ENCODE measurements around the gene CCDC93.

The CCDC93 gene

DNA sequence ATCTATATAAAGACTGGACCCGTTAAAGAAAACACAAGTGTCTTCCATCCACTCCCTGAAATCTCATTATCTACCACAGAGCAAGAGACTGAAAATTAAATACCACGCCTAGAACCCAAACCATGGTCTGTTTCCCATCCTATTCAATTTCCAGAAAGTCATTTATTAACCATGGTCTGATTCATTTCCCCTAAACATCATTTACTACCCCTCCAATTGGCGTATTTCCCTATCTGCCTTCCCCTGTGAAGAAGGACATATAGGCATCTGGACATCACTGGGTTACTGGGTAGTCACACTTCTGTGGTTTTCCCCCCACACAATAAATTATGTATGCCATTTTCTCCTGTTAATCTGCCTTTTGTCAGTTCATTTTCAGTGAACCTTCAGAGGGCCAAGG lies 30.8 kb downstream of the CCDC93 start:
- DNase-seq (ENCODE audit: low read depth) = no peak

DNA sequence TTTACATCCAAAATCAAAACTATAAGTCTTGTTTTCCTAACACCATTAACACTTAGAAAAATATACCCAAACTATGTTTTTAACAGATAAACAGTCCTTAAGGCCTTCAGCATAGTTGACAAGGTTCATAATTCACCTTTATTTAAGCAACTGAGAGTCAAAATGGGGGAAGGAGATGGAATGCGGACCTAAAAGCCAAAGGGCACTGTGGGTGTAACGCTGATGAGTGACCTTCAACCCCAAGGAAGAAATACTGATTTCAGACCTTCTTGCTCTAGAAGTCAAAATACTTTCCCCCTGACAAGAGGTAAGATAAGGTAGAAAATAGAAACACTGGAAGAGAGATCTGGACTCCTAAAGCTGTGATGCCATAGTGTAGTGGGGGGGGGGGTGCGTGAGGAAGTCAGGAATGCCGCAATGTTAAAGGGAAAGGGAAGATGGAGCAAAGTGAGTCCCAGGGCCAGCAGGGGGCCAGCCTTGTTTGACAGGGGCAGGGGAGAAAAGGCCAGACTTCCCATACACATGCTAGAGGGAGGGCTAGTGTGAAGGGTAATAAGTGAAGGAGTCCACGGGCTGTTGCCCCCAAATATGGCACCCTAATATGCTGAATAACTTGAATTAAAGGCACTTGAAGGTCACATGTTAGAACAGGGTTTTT lies 31.4 kb downstream of the CCDC93 start:
- DNase-seq (ENCODE audit: low read depth) = no peak
- no peak overlapping the region for H3K4me3 ChIP-seq (ENCODE audit: low read depth, low read length)
- TF ChIP-seq, protein P1, sequence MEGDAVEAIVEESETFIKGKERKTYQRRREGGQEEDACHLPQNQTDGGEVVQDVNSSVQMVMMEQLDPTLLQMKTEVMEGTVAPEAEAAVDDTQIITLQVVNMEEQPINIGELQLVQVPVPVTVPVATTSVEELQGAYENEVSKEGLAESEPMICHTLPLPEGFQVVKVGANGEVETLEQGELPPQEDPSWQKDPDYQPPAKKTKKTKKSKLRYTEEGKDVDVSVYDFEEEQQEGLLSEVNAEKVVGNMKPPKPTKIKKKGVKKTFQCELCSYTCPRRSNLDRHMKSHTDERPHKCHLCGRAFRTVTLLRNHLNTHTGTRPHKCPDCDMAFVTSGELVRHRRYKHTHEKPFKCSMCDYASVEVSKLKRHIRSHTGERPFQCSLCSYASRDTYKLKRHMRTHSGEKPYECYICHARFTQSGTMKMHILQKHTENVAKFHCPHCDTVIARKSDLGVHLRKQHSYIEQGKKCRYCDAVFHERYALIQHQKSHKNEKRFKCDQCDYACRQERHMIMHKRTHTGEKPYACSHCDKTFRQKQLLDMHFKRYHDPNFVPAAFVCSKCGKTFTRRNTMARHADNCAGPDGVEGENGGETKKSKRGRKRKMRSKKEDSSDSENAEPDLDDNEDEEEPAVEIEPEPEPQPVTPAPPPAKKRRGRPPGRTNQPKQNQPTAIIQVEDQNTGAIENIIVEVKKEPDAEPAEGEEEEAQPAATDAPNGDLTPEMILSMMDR (IDR thresholded peaks at IDR 0.05; ENCODE audit: insufficient read depth, low read depth, low read length, missing control alignments) = no peak

More for the DNA sequence above, 30.8 kb downstream of the CCDC93 start:
- TF ChIP-seq, protein P1 (IDR thresholded peaks at IDR 0.05; ENCODE audit: insufficient read depth, low read depth, low read length, missing control alignments) = no peak
- H3K4me3 ChIP-seq (ENCODE audit: low read depth, low read length) = no peak overlapping the region

DNA sequence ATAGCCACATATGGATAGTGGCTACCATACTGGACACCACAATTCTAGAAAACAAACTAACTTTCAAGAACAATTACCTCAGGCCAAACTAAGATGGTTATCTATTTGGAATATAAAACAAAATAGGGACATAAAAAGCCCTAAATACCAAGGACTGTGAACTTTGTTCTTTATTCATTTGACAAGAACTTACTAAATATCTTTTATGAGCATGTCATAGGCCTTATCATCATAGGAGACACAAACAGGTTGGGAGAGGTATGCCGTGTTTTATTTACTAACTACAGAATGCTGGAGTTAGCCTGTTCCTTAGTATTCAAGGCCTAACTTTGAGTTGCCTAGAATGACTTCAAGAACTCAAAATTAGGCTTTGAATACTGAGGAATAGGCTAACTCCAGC lies 32.1 kb downstream of the CCDC93 start:
- TF ChIP-seq, protein P1 (IDR thresholded peaks at IDR 0.05; ENCODE audit: insufficient read depth, low read depth, low read length, missing control alignments) = no peak
- no peak overlapping the region for H3K4me3 ChIP-seq (ENCODE audit: low read depth, low read length)
- no peak for DNase-seq (ENCODE audit: low read depth)

DNA sequence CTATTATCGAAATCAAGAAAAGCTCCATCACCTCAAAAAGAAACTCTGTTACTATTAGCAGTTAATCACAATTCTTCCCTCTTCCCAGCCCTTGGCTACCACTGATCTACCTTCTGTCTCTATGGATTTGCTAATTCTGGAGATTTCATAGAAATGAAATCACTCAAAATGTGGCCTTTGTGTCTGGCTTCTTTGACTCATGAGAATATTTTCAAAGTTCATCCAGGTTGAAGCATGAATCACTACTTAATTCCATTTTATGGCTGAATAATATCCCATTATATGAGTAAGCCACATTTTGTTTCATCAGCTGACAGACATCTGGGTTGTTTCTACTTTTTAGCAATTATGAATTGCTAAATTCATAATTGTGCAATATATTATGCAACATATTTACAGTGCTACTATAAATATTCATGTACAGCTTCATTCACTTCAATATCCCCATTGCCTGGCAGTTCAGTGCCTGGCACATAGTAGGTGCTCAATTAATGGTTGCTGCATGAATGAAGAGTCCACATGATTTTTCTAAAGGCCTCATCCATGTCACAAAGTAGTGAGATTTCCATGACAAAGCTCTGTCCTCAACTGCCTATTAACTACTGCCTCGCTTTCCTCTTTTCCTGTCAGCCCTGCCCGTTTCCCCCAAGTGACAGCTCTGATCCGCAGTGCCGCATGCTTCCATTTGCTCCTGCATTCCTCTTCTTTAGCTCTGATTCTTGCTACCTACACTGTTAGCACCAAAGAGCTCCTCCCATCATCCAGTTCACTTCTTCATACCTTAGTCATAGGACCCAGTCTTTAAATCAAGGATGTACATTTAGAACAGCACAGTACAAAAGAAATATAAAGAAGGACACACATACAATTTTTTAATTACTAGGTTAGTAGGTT lies 32.8 kb downstream of the CCDC93 start:
- no peak for DNase-seq (ENCODE audit: low read depth)
- H3K4me3 ChIP-seq (ENCODE audit: low read depth, low read length) = no peak overlapping the region
- TF ChIP-seq, protein P1 (IDR thresholded peaks at IDR 0.05; ENCODE audit: insufficient read depth, low read depth, low read length, missing control alignments) = no peak

DNA sequence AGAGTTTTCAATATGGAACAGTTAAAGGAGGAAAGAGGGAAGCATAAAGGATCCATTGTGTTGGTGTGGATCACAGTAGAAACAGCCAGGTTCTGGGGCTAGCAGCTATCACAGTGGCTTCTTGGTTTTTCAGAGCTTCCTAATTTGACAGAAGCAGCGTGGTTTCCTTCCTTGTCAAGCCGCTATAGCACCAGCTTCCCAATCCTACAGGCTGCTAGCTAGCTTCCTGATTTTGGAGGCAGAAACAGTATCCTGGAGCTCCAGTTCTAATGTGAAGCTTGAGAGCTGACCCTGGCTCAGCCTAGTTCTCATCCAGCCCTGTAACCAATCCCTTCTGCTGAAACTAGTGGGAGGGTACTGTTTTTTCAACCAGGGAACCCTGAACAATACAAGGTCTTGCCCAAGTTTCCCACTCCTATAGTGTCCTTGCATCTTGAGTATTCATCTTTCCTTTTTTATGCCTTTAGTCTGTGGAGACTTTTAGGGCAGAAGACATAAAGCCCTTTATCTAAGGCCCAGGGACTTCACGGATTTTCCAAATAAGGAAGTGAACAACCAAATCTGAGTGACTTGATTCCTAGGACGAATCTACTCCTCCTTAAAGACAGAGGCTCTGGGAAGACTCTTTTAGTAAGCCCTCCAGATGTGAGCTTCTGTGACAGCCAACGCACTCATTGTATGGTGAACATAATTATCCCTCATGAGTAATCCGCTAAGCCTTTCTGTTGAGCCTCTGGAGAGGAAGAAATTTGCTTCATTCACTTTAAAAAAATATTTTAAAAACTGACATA lies 33.8 kb downstream of the CCDC93 start:
- H3K4me3 ChIP-seq (ENCODE audit: low read depth, low read length) = no peak overlapping the region
- TF ChIP-seq, protein P1 (IDR thresholded peaks at IDR 0.05; ENCODE audit: insufficient read depth, low read depth, low read length, missing control alignments) = no peak
- DNase-seq (ENCODE audit: low read depth) = no peak

DNA sequence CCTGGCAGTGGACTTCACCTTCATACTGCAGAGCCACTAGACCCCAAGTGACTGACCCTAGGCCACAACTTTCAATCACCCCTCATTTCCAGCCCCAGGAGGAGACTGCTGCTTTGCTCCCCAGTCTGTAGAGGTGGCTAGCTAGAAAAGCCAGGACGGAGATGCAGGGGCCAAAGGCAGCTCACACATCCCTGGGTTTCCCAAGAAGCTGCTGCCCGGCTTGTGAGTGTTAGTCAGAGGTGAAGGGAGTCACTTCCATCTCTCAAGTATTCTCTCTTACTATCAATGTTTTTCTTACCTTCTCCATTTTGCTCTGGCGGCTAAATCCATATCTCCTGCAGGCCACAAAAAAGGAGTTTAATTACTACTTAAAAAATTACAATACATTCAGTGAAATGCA lies 36.2 kb downstream of the CCDC93 start:
- TF ChIP-seq, protein P1 (IDR thresholded peaks at IDR 0.05; ENCODE audit: insufficient read depth, low read depth, low read length, missing control alignments) = no peak
- no peak overlapping the region for H3K4me3 ChIP-seq (ENCODE audit: low read depth, low read length)
- no peak for DNase-seq (ENCODE audit: low read depth)
